Skeletal muscle tissue (tissue), 4 donors: ENCODE data around the gene RRAGD. TPM values are rescaled to one million over a fixed set of nuclear protein-coding genes. Genes with fewer than 3 reads are reported as not detected.

Experiments used
- H3K27ac ChIP-seq: one replicate; pipeline ENCODE4 v1.7.0; 2013; ENCODE audit warnings: mild to moderate bottlenecking, low read depth, low read length, inconsistent platforms
- H3K27me3 ChIP-seq, 3 donors: one replicate each; pipeline ENCODE4 v1.7.0; 2013; ENCODE audit warnings: low read length in 3 of 3; ENCODE audit not compliant: control insufficient read depth in 3 of 3, insufficient read depth in 3 of 3
- H3K36me3 ChIP-seq, 3 donors: one replicate each; pipeline ENCODE4 v1.7.0; 2013; ENCODE audit warnings: low read length in 3 of 3; ENCODE audit not compliant: control insufficient read depth in 3 of 3, insufficient read depth in 3 of 3
- H3K4me1 ChIP-seq, 3 donors: one replicate each; pipeline ENCODE4 v1.7.0; 2013; ENCODE audit warnings: low read length in 3 of 3, mild to moderate bottlenecking in 3 of 3; ENCODE audit not compliant: control insufficient read depth in 3 of 3, insufficient read depth in 3 of 3
- H3K4me3 ChIP-seq, 3 donors: one replicate each; pipeline ENCODE4 v1.7.0; 2013; ENCODE audit warnings: low read length in 3 of 3
- H3K9ac ChIP-seq, 3 donors: one replicate each; pipeline ENCODE4 v1.7.0; 2013; ENCODE audit warnings: low read length in 3 of 3, mild to moderate bottlenecking in 3 of 3, moderate library complexity in 2 of 3, low read depth in 1 of 3
- H3K9me3 ChIP-seq, 3 donors: one replicate each; pipeline ENCODE4 v1.7.0; 2013; ENCODE audit warnings: low read length in 3 of 3; ENCODE audit not compliant: control insufficient read depth in 3 of 3
- total RNA-seq: library from RNA; depleted of rRNA; stranded (reverse); fragments of >200 nt; gene quantifications from one replicate; pipeline ENCODE4 v1.2.3, GENCODE V29; 2014
- donor health status: Osteomylitis.

RRAGD gene
- total RNA-seq, 1 donor from 2014 or later = 65.8 TPM

DNA sequence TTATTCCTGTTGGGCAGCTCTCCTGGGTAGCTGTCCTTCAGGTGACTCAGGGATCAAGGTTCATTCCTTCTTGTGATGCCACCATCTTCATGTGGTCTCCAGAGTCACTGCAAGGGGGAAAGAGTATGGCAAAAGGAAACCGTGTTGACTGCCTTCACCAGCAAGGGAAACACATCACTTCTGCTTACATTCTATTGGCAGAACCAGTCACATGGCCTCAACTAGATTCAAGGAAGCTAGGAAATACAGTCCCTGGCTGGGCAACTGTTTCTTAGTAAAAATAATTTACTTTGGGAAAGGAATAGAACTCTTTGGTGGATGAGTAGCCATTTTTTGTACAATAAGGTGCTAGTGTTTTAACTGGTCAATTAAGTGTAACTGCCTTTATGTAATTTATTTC is 26.2 kb upstream of the RRAGD start:
- no peaks in the 10 kb centered on the region for H3K27me3 ChIP-seq
- peaks cover 0 to 9% (median 6%) of the 10 kb centered on the region in 3 donors for H3K4me1 ChIP-seq
- no peaks in the 10 kb centered on the region for H3K9me3 ChIP-seq
- H3K4me3 ChIP-seq = no peak overlapping the region
- no peak overlapping the region for H3K27ac ChIP-seq
- no peak overlapping the region for H3K9ac ChIP-seq
- H3K36me3 ChIP-seq = no peaks in the 10 kb centered on the region

DNA sequence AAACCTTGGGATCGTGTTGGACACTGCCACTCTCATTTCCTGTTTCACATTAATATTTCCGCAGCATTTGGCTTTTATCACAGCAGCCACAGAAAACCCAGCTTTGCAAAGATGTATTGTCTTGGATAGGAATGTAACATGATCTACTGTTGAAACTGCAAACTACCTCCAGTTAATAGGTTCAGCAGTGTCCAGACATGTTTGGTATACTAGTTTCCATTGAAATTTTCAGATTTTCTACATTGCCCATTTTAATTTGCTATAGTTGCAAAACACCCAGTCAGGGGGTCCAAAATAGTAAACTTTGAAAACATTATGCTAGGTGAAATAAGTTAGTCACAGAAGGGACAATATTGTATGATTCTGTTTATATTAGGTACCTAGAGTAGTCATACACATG is 24.2 kb upstream of the RRAGD start:
- Histone ChIP-seq H3K4me1 (peaks cover 2 to 15% (median 13%) of the 10 kb centered on the region in 3 donors), H3K27me3 (no peaks in the 10 kb centered on the region)

GRCh38 chr6:89434954-89435353 is 22.9 kb upstream of the RRAGD start:
- H3K4me3 ChIP-seq = no peak overlapping the region

More for the DNA sequence above, 24.2 kb upstream of the RRAGD start:
- no peaks in the 10 kb centered on the region for H3K36me3 ChIP-seq
- no peak overlapping the region for H3K27ac ChIP-seq
- no peak overlapping the region for H3K4me3 ChIP-seq
- no peak overlapping the region for H3K9ac ChIP-seq
- H3K9me3 ChIP-seq = no peaks in the 10 kb centered on the region

GRCh38 chr6:89434150-89434499 is 22.1 kb upstream of the RRAGD start:
- no peak overlapping the region for H3K27ac ChIP-seq
- peaks cover 2 to 15% (median 13%) of the 10 kb centered on the region in 3 donors for H3K4me1 ChIP-seq
- peak overlapping the region; percentile 71 to 76 (median 73) for H3K4me3 ChIP-seq
- H3K9me3 ChIP-seq = no peaks in the 10 kb centered on the region
- H3K9ac ChIP-seq = peak overlapping the region in 1 of 3 donors; percentile 83
- no peaks in the 10 kb centered on the region for H3K36me3 ChIP-seq
- no peaks in the 10 kb centered on the region for H3K27me3 ChIP-seq

More at GRCh38 chr6:89434954-89435353, 22.9 kb upstream of the RRAGD start:
- no peak overlapping the region for H3K27ac ChIP-seq
- peaks cover 2 to 15% (median 13%) of the 10 kb centered on the region in 3 donors for H3K4me1 ChIP-seq
- H3K36me3 ChIP-seq = no peaks in the 10 kb centered on the region
- H3K9me3 ChIP-seq = no peaks in the 10 kb centered on the region
- no peak overlapping the region for H3K9ac ChIP-seq
- no peaks in the 10 kb centered on the region for H3K27me3 ChIP-seq

- Histone ChIP-seq H3K9ac (peak overlapping the region; percentile 45 to 83 (median 76)), H3K36me3 (no peaks in the 10 kb centered on the region), H3K4me1 (peaks cover 2 to 15% (median 13%) of the 10 kb centered on the region in 3 donors), H3K4me3 (peak overlapping the region; percentile 71 to 76 (median 73)), H3K27ac (no peak overlapping the region), H3K27me3 (no peaks in the 10 kb centered on the region), H3K9me3 (no peaks in the 10 kb centered on the region)
Observed at GRCh38 chr6:89433252-89434149, 21.4 kb upstream of the RRAGD start.

DNA sequence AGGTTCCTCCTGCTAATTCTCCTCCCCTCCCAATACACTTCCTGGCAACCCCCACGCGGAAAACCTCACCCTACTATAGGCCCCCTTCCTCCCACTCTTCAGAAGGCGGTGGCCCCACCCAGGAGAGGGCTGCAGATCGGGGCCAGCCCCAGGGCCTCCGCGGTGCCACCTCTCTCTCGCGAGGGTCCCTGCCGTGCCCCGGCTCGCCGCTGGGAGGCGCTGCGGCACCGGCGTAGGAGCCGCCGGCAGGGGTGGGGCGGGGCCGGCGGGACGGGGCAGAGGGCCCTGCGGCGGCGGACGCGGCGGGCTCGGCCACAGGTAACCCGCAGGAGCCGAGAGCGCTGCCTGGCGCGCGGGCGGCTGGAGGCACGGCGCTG is 20.8 kb upstream of the RRAGD start, which contains the start of gene ANKRD6:
ANKRD6 (plus strand) TSS at position 278 of the 377 bp plus-strand sequence. CDS start 133,825 bp downstream, outside the sequence.
- H3K27ac ChIP-seq = no peak within 1 kb of the TSS
- no peaks in the 10 kb centered on the region for H3K36me3 ChIP-seq
- peak within 1 kb of the TSS; percentile 45 to 83 (median 76) for H3K9ac ChIP-seq

GRCh38 chr6:89430201-89430962 is 18.3 kb upstream of the RRAGD start:
- Histone ChIP-seq H3K9ac (peak overlapping the region in 1 of 3 donors; percentile 54), H3K27ac (no peak overlapping the region), H3K27me3 (no peaks in the 10 kb centered on the region), H3K4me1 (peaks cover 2 to 15% (median 13%) of the 10 kb centered on the region in 3 donors), H3K9me3 (no peaks in the 10 kb centered on the region), H3K4me3 (no peak overlapping the region), H3K36me3 (no peaks in the 10 kb centered on the region)

More for the DNA sequence above, 20.8 kb upstream of the RRAGD start, which contains the start of gene ANKRD6:
- H3K4me1 ChIP-seq = peaks cover 2 to 15% (median 13%) of the 10 kb centered on the region in 3 donors
- no peaks in the 10 kb centered on the region for H3K9me3 ChIP-seq
- H3K27me3 ChIP-seq = no peaks in the 10 kb centered on the region
- peak within 1 kb of the TSS; percentile 71 to 76 (median 73) for H3K4me3 ChIP-seq

DNA sequence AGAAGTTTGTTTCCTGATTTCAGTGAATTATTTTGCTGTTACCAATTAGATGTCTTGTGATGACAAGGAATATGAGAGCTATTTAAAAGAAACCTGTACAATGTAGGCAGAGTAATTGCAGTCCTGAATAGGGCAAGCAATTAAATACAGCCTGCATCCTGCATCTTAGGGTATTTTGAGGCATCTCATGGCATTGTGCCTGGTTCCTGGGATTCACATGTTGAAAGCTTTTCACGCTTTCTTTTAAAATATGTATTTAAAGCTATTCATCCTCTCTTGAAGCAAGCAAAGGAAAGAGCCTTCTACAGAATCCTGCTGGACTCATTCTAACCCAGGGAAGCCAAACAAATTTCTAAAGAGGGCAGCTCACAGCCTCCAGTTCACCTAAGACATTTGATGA is 4.7 kb upstream of the RRAGD start:
- H3K9me3 ChIP-seq = no peaks in the 10 kb centered on the region
- H3K4me3 ChIP-seq = no peak overlapping the region
- no peaks in the 10 kb centered on the region for H3K36me3 ChIP-seq
- no peak overlapping the region for H3K27ac ChIP-seq
- H3K4me1 ChIP-seq = peaks cover 5 to 12% (median 8%) of the 10 kb centered on the region in 3 donors
- H3K9ac ChIP-seq = no peak overlapping the region
- H3K27me3 ChIP-seq = no peaks in the 10 kb centered on the region

DNA sequence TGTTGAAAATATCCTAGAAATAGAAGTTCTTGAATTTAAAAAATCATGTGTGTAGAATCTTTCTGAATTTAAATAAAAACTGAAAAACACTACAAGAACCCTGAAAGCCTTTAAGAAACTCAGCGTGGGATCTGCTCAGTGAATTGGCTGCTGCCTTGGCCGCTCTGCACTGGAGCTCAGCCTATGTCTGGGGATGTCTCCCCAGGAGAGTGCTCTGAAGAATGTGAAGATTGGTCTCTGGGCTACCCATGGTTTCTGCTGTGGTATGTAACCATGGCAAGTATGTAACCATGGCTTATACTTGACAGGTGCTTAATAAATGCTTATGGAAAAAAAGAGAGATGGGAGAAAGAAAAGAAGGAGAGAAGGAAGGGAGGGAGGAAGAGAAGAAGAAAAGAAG is 3.1 kb upstream of the RRAGD start:
- Histone ChIP-seq H3K9ac (no peak overlapping the region), H3K4me1 (peaks cover 5 to 12% (median 8%) of the 10 kb centered on the region in 3 donors), H3K27ac (no peak overlapping the region), H3K9me3 (no peaks in the 10 kb centered on the region), H3K27me3 (no peaks in the 10 kb centered on the region), H3K36me3 (no peaks in the 10 kb centered on the region), H3K4me3 (no peak overlapping the region)
